Heart left ventricle (tissue), 13 donors: ENCODE measurements around the gene PTPRS.

ENCODE experiments used
- CTCF ChIP-seq, 12 donors: fragments of 200-600 bp; sonication (generic) in 4 of 12; IDR thresholded peaks; one replicate each; pipeline versions ENCODE4 v1.5.0 to v1.8.0; 2018 to 2022; ENCODE audit warnings: antibody characterized with exemption in 12 of 12, mild to moderate bottlenecking in 5 of 12
- POLR2A ChIP-seq, 2 donors: fragments of 450-650 bp; IDR thresholded peaks; one replicate each; pipeline ENCODE4 v1.6.1; 2017; ENCODE audit warnings: antibody characterized with exemption in 2 of 2, mild to moderate bottlenecking in 2 of 2, moderate library complexity in 2 of 2
- donor health status: ischemic (EF 13 %, LVEDD 7.1; RV severe dilation, severe dysfunction).
- donor health status: DM: no; HTN: yes; CAD: no.
- donor health status: DM: no; HTN: no; CAD: no.
- donor health status: ischemic (EF 25% LVEDD 6.9; RV normal size, moderate dysfunction).
- donor health status: ischemic (EF 25% LVEDD 5.7; RV mildly dilated, moderate dysfunction).
- donor health status: ischemic (EF 35%, LVEDD 5.7; RV mildly dilated, moderate dysfunction).
- donor health status: nonischemic (EF 11% LVEDD 7.7; RV severe dilation, severe dysfunction).
- donor health status: DM: yes; HTN: yes; CAD: no.
- donor health status: PGD.
- donor health status: ischemic (EF 29% LVEDD 5.4; RV normal size, mild dysfunction).
- donor health status: nonischemic (EF 23%, LVEDD 6.1; RV moderate dilation, normal function).

- TF ChIP-seq CTCF (IDR thresholded peaks at IDR 0.05) (no peak), POLR2A (IDR thresholded peaks at IDR 0.05) (no peak)
Observed at GRCh38 chr19:5386841-5387240, 46.2 kb upstream of the PTPRS start.
